Measurements from ENCODE around the gene MAP4K1. TPM values are rescaled to one million over a fixed set of nuclear protein-coding genes. Genes with fewer than 3 reads are reported as not detected.

Gene MAP4K1
- polyA plus RNA-seq, 3 donors, result 19.8 to 41.3 (median 22.4) TPM

DNA sequence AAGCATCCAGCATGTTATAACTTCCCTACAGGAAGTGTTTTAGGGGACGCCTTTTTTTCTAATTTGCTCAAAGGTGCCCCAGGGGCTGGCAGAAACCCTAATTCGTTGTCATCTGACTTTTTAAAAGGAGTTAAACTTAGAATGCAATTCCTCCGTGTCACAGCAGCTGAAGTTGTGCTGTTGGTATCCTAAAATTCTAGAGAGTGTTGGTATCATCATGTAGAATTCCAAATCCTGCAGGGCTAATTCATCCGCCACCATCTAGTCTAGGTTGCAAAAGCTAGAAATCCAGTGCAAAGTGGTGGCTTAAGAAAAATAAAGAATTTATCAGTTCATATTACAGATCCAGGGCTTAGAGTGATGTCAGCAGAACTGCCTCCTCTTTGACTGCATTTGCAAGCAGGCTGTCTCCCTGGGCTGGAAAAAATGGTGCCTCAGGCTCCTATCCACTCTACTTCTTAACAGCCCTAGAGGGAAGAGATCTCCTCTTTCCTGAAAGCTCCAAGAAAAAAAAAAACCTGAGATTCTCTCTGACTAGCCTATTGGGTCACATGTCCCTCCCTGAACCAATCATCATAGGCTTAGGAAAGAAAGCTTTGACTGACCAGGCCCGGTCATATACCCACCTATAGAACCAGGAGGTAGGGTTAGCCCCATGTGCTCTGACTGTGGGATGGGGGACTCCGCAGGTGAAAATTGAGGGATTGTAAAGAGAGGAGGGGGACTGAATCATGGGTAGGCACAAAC lies 73.0 kb downstream of the MAP4K1 start:
- WGBS (ENCODE audit: insufficient coverage), result 0% methylated on average over 1 of the region's 6 CpGs

More for the DNA sequence above, 73.0 kb downstream of the MAP4K1 start:
- intact Hi-C loops (cut with micrococcal nuclease), result loop anchor here (5.0 to 10.0 kb wide), 2 partner anchors 88 to 90 kb away; no protein-coding TSS in a partner anchor
- TF ChIP-seq, protein P1, sequence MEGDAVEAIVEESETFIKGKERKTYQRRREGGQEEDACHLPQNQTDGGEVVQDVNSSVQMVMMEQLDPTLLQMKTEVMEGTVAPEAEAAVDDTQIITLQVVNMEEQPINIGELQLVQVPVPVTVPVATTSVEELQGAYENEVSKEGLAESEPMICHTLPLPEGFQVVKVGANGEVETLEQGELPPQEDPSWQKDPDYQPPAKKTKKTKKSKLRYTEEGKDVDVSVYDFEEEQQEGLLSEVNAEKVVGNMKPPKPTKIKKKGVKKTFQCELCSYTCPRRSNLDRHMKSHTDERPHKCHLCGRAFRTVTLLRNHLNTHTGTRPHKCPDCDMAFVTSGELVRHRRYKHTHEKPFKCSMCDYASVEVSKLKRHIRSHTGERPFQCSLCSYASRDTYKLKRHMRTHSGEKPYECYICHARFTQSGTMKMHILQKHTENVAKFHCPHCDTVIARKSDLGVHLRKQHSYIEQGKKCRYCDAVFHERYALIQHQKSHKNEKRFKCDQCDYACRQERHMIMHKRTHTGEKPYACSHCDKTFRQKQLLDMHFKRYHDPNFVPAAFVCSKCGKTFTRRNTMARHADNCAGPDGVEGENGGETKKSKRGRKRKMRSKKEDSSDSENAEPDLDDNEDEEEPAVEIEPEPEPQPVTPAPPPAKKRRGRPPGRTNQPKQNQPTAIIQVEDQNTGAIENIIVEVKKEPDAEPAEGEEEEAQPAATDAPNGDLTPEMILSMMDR (IDR thresholded peaks at IDR 0.05), result peak; percentile 69
- peak overlapping the region in 1 of 2 donors; percentile 62 for H3K27ac ChIP-seq (ENCODE audit: low read depth in 1 of 2, low read length in 2 of 2)
- H3K27ac Mint-ChIP-seq, result peak overlapping the region in 6 of 7 donors; percentile 3 to 90 (median 57)
- H3K79me2 ChIP-seq (ENCODE audit: insufficient read depth, low read length), result no peaks in the 10 kb centered on the region
- H4K20me1 ChIP-seq (ENCODE audit: insufficient read depth, low read length), result no peaks in the 10 kb centered on the region
- H3K36me3 Mint-ChIP-seq, result no peaks in the 10 kb centered on the region
- H3K4me2 ChIP-seq (replicated peaks; ENCODE audit: extremely low read depth, low read length, poor library complexity, severe bottlenecking), result peak overlapping the region; percentile 69
- no peaks in the 10 kb centered on the region for H3K36me3 ChIP-seq (replicated peaks in 1 of 2; ENCODE audit: control insufficient read depth in 1 of 2, insufficient read depth in 2 of 2, low read length in 2 of 2)
- no peaks in the 10 kb centered on the region for H3K27me3 ChIP-seq (ENCODE audit: control insufficient read depth in 2 of 2, insufficient read depth in 2 of 2, low read length in 2 of 2)
- DNase-seq, result peak in 1 of 3 donors; percentile 78
- peak overlapping the region; percentile 75 for H2AFZ ChIP-seq (ENCODE audit: insufficient read depth, low read depth, low read length, poor library complexity, severe bottlenecking)
- peaks cover under 1 to 10% (median 9%) of the 10 kb centered on the region in 3 donors for H3K27me3 Mint-ChIP-seq (ENCODE audit: low read depth in 3 of 3)
- peaks cover 25% of the 10 kb centered on the region for H3K4me1 Mint-ChIP-seq
- H3K4me3 Mint-ChIP-seq, result peak overlapping the region in 1 of 2 donors; percentile 61
- no peaks in the 10 kb centered on the region for H3K9me3 ChIP-seq (replicated peaks in 1 of 2; ENCODE audit: control insufficient read depth in 1 of 2, insufficient read depth in 1 of 2, low read length in 2 of 2)
- H3K4me1 ChIP-seq (ENCODE audit: control insufficient read depth in 1 of 2, insufficient read depth in 2 of 2, low read length in 2 of 2), result peaks cover 30 to 40% of the 10 kb centered on the region in 2 donors
- no peak overlapping the region for H3K9ac ChIP-seq (ENCODE audit: insufficient read depth, low read length, poor library complexity, severe bottlenecking)
- H3K9me3 Mint-ChIP-seq, result no peaks in the 10 kb centered on the region
- H3K4me3 ChIP-seq (replicated peaks in 1 of 3; ENCODE audit: low read depth in 2 of 3, low read length in 3 of 3), result peak overlapping the region in 2 of 3 experiments; percentile 18 to 66

All from CD14-positive monocyte (primary cell).